HT-29 (cell line): Measurements from ENCODE around the gene ADCY9. TPM values are rescaled to one million over a fixed set of nuclear protein-coding genes. Genes with fewer than 3 reads are reported as not detected.
"Not testable (repeated sequence)": the region's sequence is repeated elsewhere in the genome, so short reads cannot be mapped to it uniquely, and the experiment has no call there.

Experiments used
- DNase-seq: peaks from one replicate; pipeline ENCODE4 v3.0.0-alpha.2; 2015; ENCODE audit warnings: low spot score
- total RNA-seq: library from RNA; depleted of rRNA; stranded (reverse); fragments of >200 nt; shearing (Covaris generic); gene quantifications from 2 replicates; pipeline ENCODE4 v1.2.3, GENCODE V29; 2014

ADCY9 gene
- total RNA-seq, 1 experiment from 2014 or later: 1.8 TPM

- no peak for DNase-seq
Measured at GRCh38 chr16:4070936-4071335, 45.3 kb downstream of the ADCY9 start.

GRCh38 chr16:4067262-4068001 is 48.8 kb downstream of the ADCY9 start:
- no peak for DNase-seq

- DNase-seq: no peak
Measured at GRCh38 chr16:4064950-4065352, 51.3 kb downstream of the ADCY9 start.

GRCh38 chr16:4062212-4062802 is 53.9 kb downstream of the ADCY9 start:
- no peak for DNase-seq

- DNase-seq: no peak
Measured at GRCh38 chr16:4060823-4061222, 55.4 kb downstream of the ADCY9 start.

- no peak for DNase-seq
Measured at GRCh38 chr16:4060009-4060408, 56.2 kb downstream of the ADCY9 start.

- no peak for DNase-seq
Measured at GRCh38 chr16:4058386-4058785, 57.9 kb downstream of the ADCY9 start.

GRCh38 chr16:4057439-4057877 is 58.8 kb downstream of the ADCY9 start:
- DNase-seq: no peak

- no peak for DNase-seq
Measured at GRCh38 chr16:4056161-4057105, 59.8 kb downstream of the ADCY9 start.

- no peak for DNase-seq
Measured at GRCh38 chr16:4055748-4056147, 60.5 kb downstream of the ADCY9 start.

GRCh38 chr16:4053301-4053845 is 62.9 kb downstream of the ADCY9 start:
- DNase-seq: no peak

- DNase-seq: no peak
Measured at GRCh38 chr16:4052801-4053293, 63.4 kb downstream of the ADCY9 start.

GRCh38 chr16:4052096-4052495 is 64.1 kb downstream of the ADCY9 start:
- DNase-seq: no peak

GRCh38 chr16:4051591-4051990 is 64.7 kb downstream of the ADCY9 start:
- no peak for DNase-seq

- no peak for DNase-seq
Measured at GRCh38 chr16:4049031-4049430, 67.2 kb downstream of the ADCY9 start.

- no peak for DNase-seq
Measured at GRCh38 chr16:4048481-4048880, 67.8 kb downstream of the ADCY9 start.

- no peak for DNase-seq
Measured at GRCh38 chr16:4046221-4046620, 70.0 kb downstream of the ADCY9 start.

- not testable (repeated sequence) for DNase-seq
Measured at GRCh38 chr16:4045561-4045960, 70.7 kb downstream of the ADCY9 start.

- DNase-seq: no peak
Measured at GRCh38 chr16:4042581-4042980, 73.7 kb downstream of the ADCY9 start.

- DNase-seq: no peak
Measured at GRCh38 chr16:4038448-4038847, 77.8 kb downstream of the ADCY9 start.

- DNase-seq: not testable (repeated sequence)
Measured at GRCh38 chr16:4036952-4037351, 79.3 kb downstream of the ADCY9 start.

GRCh38 chr16:4034963-4035362 is 81.3 kb downstream of the ADCY9 start:
- no peak for DNase-seq
